Right lung (tissue), 5 donors: ENCODE measurements around the gene CPNE5. TPM values are rescaled to one million over a fixed set of nuclear protein-coding genes. Genes with fewer than 3 reads are reported as not detected.

Experiments used
- polyA plus RNA-seq, 5 donors: library from polyadenylated mRNA; unstranded; fragments of 120-200 nt; gene quantifications; one replicate each; pipeline versions ENCODE4 v1.2.1 to v1.2.3, GENCODE V29; 2013; ENCODE audit warnings: inconsistent platforms in 1 of 5, low replicate concordance in 1 of 5; ENCODE audit not compliant: insufficient read length in 5 of 5, insufficient read depth in 1 of 5

Gene CPNE5
- polyA plus RNA-seq, 5 donors, result 5.4 to 7.9 (median 6.8) TPM

Other genes starting within 250 kb of the CPNE5 start
- gene SRSF3, start 245.1 kb downstream of the CPNE5 start, polyA plus RNA-seq, result 100 to 1,000 TPM; 499 to 658 (median 579) TPM
- 10 to 100 TPM in 1 of 5 donors, 1 to 10 TPM in 4; 3.6 to 15.9 (median 5.2) TPM for gene CDKN1A, start 160.7 kb downstream of the CPNE5 start, polyA plus RNA-seq
- gene RAB44, start 141.6 kb downstream of the CPNE5 start, polyA plus RNA-seq, result under 1 TPM; 0.09 to 0.17 (median 0.12) TPM
- 10 to 100 TPM; 34.6 to 45.5 (median 39.3) TPM for gene PPIL1, start 35.4 kb upstream of the CPNE5 start, polyA plus RNA-seq
- gene C6orf89, start 46.5 kb upstream of the CPNE5 start, polyA plus RNA-seq, result 10 to 100 TPM; 38.1 to 51.4 (median 48.2) TPM
- 1 to 10 TPM in 1 of 5 donors, under 1 TPM in 4; 0.08 to 1.2 (median 0.53) TPM for gene PI16, start 115.3 kb upstream of the CPNE5 start, polyA plus RNA-seq
- 100 to 1,000 TPM; 128 to 199 (median 159) TPM for gene MTCH1, start 146.8 kb upstream of the CPNE5 start, polyA plus RNA-seq
- 1 to 10 TPM; 3.1 to 5.8 (median 5.3) TPM for gene FGD2, start 166.2 kb upstream of the CPNE5 start, polyA plus RNA-seq